Stimulated activated CD8-positive, alpha-beta memory T cell treated with anti-CD3 and anti-CD28 coated beads, Interleukin-7, amount 100 ng/mL, for 24 hours (primary cell): Measurements from ENCODE around the gene MBLAC1.
"Not testable (repeated sequence)": the region's sequence is repeated elsewhere in the genome, so short reads cannot be mapped to it uniquely, and the experiment has no call there.

Experiments
- DNase-seq: peaks from one replicate; pipeline ENCODE4 v3.0.0-alpha.2; 2020; ENCODE audit warnings: low read depth

Gene MBLAC1

DNA sequence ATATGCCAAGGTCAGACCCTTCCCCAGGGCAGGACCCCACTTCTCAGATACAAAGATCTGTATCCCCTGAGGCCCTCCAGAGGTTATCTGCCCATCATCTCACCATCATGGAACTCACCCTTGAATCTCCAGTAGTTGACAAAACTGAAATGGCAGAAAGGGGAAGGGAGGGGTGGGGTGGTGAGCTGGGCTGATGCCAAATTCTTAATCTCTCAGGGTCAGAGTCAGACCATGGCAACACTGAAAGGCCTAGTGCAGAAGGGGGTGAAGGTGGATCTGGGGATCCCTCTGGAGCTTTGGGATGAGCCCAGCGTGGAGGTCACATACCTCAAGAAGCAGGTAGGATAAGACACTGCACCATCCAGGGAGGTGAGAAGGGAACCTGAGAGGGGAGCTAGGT, 4.2 kb upstream of the MBLAC1 start:
- DNase-seq, result no peak

DNA sequence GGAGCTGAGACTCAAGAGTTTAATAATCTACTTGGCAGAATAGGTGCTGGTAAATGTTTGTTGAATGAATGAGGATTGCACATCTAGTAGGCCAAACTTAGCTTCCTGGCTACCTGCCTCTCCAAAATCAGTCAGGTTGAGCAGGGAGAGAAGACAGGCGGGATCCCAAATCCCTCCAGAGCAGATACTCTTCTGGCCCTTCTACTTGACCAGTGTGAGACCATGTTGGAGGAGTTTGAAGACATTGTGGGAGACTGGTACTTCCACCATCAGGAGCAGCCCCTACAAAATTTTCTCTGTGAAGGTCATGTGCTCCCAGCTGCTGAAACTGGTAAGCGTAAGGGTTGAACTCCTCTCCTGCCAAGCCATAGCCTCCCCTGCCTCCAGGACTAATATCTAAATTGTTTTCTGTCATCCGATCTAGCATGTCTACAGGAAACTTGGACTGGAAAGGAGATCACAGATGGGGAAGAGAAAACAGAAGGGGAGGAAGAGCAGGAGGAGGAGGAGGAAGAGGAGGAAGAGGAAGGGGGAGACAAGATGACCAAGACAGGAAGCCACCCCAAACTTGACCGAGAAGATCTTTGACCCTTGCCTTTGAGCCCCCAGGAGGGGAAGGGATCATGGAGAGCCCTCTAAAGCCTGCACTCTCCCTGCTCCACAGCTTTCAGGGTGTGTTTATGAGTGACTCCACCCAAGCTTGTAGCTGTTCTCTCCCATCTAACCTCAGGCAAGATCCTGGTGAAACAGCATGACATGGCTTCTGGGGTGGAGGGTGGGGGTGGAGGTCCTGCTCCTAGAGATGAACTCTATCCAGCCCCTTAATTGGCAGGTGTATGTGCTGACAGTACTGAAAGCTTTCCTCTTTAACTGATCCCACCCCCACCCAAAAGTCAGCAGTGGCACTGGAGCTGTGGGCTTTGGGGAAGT, 2.2 kb upstream of the MBLAC1 start:
- DNase-seq, result no peak

DNA sequence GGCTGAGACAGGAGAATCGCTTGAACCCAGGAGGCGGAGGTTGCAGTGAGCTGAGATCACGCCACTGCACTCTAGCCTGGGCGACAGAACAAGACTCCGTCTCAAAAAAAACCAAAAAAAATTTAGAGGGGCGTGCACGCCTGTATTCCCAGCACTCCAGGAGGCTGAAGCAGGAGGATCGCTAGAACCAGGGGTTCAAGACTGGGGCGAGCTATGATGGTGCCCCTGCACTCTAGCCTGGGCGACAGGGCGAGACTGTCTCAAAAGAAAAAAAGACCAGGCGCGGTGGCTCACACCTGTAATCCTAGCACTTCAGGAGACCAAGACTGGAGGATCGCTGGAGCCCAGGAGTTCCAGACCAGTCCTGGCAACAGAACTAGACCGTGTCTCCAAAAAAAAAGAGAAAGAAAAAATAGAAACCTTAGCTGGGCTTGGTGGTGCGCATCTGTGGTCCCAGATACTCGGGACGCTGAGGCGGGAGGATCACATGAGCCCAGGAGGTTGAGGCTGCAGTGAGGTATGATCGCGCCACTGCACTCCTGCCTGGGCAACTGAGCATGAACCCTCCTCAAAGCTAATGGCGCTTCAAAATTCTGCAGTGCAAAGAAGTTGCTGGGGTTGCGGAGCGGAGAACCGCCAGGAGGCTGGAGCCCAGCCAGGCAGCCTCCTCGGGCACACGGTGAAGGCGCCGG, 382 bp upstream of the MBLAC1 start:
- no peak for DNase-seq

DNA sequence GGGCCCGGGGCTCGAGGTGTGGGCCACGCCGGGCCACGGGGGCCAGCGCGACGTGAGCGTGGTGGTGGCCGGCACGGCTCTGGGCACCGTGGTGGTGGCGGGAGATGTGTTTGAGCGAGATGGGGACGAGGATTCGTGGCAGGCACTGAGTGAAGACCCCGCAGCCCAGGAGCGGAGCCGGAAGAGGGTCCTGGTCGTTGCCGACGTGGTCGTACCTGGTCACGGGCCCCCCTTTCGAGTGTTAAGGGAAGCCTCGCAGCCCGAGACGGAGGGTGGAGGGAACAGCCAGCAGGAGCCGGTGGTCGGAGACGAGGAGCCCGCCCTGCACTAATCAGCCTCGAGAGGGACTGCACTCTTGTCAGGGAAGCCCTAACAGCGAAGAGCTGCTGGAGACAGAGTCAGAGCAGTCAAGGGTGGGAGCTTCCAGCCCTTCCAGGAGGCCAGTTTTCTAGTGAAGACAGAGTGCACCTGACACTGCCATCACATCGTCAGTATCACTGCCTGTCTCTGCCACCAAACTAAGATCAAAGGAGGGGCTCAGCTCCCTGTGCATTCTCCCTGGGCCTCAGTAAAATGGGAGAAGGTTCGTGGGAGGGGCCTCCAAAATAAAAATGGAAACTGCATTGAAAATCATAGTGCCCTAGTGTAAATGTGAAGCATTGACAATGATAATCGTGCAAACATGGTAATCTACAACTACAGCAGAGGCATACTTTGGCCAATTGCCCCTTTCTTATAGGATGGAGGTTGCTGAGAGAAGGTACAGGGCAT, 1.3 kb downstream of the MBLAC1 start:
- no peak for DNase-seq

DNA sequence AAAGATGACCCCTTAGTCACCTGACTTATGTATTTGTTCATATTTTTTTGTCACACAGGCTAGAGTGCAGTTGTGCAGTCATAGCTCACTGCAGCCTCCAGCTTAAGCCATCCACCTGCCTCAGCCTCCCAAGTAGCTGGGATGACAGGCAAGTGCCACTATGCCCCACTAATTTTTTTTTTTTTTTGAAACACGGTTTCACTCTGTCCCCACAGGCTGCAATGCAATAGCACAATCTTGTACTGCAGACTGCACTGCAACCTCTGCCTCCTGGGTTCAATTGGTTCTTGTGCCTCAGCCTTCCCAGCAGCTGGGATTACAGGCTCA, 1.8 kb downstream of the MBLAC1 start:
- DNase-seq, result no peak

DNA sequence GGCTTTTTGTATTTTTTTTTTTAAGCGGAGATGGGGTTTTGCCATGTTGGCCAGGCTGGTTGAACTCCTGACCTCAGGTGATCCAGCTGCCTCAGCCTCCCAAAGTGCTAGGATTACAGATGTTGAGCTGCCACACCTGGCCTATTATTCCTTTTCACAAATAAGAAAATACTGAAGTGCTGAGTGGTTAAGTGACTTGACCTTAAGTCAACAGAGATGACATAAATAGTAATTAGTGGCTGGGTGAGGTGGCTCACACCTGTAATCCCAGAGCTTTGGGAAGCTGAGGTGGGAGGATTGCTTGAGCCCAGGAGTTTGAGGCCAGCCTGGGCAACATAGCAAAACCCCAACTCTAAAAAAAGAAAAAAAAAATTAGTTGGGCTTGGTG, 3.4 kb downstream of the MBLAC1 start:
- DNase-seq, result not testable (repeated sequence)

DNA sequence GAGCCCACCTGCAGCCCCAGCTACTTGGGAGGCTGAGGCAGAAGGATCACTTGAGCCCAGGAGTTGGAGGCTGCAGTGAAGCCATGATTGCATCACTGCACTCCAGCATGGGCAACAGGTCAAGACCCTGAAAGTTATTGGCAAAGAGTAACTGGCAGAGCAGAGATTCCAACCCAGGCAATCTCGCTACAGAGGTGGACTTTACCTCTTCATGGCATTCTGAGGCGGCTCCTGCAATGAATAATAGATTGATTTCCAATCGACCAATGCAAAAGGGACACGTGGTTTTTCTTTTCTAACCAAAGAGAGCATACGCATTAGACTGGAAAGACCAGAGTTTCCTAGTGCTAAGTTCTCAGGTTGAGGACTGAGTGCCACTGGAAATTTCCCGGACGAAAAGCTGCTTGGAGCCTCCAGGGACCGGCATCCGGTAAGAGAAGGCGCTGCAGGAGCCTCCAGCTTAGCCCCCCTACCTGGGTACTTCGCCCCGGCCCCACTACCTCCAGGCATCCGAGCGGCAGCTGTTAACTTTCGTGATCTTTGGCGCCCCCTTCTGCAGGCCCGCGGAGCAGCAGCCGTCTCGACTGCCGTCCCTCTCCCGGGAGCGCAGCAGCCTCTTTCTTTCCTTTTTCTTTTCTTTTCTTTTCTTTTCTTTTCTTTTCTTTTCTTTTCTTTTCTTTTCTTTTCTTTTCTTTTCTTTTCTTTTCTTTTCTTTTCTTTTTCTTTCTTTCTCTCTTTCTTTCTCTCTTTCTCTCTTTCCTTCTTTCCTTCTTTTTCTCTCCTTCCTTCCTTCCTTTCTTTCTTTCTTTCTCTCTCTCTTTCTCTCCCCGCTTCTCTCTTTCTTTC, 4.1 kb downstream of the MBLAC1 start:
- DNase-seq, result peak; percentile 64

DNA sequence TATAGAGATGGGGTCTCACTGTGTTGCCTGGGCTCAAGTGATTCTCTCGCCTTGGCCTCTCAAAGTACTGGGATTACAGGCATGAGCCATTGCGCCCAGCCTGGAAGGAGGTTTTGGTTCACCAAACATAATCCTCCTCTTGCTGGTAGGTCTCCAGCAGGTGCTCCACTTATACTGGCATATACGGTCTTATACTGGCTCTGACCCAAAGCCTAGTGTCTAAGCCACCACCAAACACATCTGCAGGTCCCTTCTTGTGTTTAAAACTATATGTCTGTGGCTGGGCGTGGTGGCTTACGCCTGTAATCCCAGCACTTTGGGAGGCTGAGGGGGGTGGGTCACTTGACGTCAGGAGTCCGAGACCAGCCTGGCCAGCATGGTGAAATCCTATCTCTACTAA, 5.4 kb downstream of the MBLAC1 start:
- DNase-seq, result no peak

DNA sequence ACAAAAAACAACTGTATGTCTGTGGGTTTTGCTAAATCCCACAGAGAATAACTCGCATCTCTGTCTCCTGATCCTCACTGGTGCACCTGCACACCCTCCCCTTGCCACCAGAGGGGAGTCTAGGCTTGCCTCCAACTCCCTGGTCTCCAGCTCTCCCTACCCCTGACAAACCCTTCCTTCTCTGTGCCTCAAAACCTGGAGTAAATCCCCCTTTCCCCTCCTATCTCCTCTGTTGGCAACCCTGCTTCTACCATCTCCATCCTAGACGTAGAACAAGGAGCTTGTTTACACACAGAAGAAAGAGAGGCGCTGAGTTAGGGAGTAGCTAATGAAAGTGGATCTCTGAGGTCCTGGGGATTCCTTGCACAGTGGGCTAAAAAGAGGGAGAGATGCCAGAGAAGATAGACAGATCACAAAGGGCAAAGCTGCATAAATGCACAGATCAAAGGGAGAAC, 6.0 kb downstream of the MBLAC1 start:
- no peak for DNase-seq

DNA sequence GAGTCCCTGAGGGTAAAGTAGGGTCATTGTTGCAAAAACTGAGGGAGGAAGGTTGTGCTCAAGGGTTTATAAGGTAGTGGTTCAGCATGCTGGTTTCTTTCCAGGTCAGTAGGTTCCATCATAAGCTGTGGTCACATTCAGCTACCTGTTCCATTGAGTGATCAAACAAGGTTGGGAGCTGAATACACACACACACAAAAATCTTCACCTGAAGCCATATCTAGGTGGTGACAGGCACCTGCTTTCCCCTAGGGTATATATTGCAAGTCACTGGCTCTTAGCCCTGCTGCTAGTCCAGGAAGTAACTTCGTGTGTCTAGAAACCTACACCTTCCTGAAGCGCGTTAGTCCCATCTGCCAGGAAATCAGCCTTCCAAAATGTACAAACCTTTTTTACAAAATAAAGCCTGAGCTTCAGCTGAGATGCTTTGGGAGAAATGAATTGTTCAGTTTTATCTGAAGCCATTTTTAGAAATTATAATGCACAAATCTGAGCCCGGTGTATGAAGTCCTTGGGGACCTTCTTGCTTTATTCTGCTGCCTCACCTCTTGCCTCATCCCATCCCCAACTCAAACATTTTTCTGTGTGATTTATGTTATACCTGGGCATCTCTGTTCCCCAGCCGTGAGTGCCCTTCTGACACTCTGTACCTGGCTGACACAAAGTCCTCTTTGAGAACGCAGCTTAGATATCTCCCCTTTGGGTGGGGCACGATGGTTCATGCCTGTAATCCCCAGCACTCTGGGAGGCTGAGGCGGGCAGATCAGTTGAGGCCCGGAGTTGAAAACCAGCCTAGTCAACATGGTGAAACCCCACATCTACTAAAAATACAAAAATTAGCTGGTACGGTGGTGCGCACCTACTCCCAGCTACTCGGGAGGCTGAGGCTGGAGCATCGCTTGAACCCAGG, 11.3 kb downstream of the MBLAC1 start:
- DNase-seq, result no peak

DNA sequence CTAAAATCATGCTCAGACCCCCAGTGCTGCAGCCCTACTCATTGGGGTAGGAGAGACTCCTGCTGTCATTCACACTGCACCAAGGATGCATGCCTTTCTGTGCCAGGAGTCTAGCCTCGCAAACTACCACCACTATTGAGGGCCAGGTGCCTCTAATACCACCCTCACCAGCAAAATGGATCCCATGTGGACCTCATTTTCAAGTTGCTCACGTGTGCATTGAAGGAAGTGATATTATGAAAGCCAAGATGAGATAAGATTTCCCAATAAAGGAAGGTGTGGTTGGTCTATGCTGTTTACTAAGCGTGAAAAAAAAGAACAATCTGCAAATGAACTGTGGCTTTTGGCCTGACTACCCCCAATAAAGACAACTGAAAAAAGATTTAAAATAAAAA, 14.8 kb downstream of the MBLAC1 start:
- no peak for DNase-seq

DNA sequence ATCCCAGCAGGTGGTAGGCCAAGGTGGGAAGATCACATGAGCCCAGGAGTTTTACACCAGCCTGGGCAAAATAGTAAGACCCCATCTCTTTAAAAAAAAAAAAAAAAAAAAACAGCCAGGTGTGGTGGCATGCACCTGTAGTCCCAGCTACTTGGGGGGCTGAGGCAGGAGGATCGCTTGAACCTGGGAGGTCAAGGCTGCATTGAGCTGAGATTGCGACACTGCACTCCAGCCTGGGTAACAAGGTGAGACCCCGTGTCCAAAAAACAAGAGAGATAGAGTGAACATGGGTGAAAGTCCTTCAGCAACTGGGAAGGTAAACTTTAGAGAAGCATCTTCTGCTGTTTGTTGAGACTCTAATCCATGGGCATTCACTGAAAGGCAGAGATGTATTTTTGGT, 15.7 kb downstream of the MBLAC1 start:
- no peak for DNase-seq

DNA sequence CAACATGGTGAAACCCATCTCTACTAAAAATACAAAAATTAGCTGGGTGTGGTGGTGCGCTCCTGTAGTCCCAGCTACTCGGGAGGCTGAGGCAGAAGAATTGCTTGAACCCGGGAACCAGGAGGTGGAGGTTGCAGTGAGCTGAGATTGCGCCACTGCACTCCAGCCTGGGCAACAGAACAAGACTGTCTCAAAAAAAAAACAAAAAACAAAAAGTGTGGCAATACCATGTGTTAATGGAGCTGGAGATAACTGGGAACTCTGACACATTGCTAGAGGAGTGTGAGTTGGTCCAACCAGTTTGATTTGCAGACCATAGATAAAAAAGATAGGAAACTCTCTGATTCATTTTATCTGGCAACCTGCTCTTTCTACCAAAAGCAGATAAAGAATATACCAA, 19.6 kb downstream of the MBLAC1 start:
- DNase-seq, result not testable (repeated sequence)

DNA sequence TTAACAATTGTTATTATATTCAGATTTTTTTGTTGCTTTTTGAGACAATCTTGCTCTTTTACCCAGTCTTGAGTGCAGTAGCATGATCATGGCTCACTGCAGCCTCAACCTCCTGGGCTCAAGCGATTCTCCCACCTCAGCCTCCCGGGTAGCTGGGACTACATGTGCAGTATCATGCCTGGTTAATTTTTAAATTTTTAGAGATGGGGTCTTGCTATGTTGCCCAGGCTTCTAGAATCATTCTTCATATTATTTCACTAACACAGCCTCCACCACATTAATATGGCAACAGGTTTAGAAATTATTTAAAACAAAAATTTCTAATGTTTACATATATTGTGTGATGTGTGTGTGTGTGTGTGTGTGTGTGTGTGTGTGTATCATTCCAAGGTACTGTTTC, 20.5 kb downstream of the MBLAC1 start:
- no peak for DNase-seq

DNA sequence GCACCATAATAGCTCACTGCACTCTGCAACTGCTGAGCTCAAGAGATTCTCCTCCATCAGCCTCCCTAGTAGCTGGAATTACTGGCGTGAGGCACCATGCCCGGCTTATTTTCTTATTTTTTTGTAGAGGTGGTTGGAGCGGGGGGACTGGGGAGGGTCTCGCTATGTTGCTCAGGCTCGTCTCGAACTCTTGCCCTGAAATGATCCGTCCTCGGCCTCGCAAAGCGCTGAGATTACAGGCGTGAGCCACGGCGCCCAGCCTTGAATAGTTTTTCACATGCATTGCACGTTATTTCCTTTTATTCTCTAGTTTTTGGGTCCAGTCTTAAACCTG, 21.4 kb downstream of the MBLAC1 start:
- DNase-seq, result no peak

DNA sequence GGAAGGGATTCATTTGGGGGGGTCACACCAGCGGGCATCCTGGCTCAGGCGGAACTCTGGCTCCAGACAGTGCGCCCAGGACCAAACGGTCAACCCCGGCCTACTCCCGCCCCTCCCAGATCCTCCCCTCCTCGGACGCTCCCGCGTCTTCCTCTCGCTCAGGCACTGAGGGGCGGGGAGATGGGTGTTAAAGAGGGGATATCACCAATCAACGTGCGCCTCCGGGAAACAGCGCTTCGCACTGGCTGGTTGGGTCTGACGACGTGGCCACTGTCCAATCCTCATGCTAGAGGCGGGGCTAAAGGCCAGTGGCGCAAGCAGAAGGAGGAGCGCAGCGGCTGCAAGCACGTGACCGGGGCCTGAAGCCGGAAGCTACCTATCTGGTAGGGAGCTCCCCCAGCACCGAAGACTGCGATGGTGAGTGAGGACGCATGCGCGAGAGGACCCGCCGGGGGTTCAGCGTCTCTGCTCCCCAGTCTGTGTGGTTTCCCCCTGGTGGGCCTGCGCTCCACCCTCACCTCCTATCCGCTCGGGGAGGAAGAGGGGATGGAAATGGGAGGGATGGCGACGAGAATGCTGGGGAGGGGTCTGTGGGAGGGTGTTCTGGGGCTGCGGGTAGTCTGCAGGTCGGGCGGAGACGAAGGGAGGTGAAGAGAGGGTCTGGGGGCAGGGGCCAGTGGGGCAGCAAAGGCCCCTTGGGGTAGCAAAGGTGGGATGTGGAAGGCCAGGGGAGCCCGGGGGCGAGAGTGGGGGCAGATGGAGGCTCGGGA, 22.0 kb downstream of the MBLAC1 start, which contains the start of gene LAMTOR4:
Gene LAMTOR4 (plus strand): TSS at position 360 of the 770 bp plus-strand sequence. CDS start 55 bp downstream, at position 415.
- peak; percentile 94 for DNase-seq

DNA sequence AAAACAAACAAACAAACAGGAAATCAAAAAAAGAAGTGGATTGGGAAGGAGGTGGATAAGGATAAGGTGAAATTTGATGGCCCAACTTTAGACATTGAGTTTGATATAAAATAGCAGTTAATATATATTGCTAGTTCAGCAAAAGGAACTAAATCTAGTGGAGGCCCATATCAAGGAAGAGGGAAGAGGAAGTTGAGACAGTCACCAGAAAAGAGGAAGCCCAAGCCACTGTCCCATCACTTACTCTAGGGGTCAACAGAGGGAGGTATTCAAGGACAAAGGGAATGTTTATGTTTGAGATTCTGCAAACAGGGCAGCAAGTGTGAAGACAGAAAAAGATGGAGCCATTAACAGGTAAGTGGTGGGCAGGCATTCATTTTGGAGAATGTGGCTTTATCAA, 25.6 kb downstream of the MBLAC1 start:
- DNase-seq, result no peak

DNA sequence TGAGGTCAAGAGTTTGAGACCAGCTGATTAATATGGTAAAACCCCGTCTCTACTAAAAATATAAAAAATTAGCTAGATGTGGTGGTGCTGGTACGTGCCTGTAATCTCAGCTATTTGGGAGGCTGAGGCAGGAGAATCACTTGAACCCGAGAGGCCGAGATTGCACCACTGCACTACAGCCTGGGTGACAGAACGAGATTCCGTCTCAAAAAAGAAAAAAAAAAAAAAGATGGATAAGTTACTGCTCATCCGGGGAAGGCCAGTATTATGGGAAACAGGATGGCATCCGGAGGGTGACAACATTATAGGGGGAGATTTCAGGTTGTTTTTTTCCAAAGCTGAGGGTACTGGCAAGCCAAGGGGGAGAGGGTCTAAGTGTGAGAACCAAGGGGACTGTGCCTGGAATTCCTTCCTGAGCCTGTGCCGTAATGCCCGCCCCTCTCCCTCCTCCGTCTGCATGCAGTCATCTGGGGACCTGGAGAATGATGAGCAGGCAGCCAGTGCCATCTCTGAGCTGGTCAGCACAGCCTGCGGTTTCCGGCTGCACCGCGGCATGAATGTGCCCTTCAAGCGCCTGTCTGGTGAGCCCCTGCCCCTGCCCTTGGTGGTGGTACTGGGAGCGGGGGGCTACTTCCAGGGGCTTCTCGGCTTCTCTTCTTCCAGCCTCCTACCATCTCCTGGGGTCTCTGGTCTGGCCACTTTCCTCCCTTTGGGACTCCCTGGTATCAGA, 26.3 kb downstream of the MBLAC1 start:
- DNase-seq, result no peak
